ENCODE measurements around the gene KPNA6. TPM values are rescaled to one million over a fixed set of nuclear protein-coding genes. Genes with fewer than 3 reads are reported as not detected.

KPNA6 gene
- total RNA-seq, 1 experiment from 2014 or later = 86.9 TPM

DNA sequence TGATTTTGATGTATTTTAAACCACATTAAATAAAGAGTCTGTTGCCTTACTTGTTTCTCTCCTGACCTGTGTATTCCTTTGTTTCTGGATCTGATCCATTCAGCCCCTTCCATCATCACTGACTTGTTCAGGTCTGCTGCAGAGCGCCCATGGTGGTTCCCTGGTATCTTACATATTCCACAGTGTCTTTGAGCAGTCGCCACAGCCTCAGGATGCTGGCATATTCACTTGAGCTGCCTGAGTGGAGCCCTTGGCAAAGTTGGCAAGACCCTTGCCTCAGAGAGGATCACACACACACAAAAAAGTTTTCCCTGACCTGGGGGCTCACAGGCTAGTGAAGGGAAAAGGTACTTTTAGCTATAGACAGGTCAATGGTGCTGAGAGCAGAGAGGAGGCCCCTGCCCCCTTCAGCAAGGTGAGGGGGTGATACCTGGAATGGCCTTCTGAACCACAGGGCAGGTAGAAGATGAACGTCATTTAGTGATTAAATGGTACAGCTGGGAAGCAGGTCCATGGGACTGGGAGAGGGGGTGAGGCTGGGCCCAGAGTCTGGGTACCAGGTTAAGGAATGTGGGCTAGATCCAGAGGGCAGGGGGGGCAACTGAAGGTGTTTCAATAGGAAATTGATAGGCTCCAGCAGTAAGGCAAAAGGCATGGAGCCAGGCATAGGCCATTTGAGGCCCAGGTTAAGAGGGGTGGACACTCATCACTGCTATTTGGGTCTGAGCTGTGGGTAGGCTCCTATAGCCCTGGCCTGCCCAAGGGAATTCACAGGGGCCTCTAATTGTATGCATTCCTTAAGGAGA is 90.6 kb downstream of the KPNA6 start:
- intact Hi-C loops (cut with micrococcal nuclease) = no loop called here
- H3K27me3 Mint-ChIP-seq (ENCODE audit: insufficient read depth, unreplicated experiment) = no peaks in the 10 kb centered on the region
- H3K27ac Mint-ChIP-seq (ENCODE audit: low read depth, unreplicated experiment) = no peak overlapping the region
- H3K36me3 Mint-ChIP-seq (ENCODE audit: insufficient read depth, unreplicated experiment) = peaks cover 42% of the 10 kb centered on the region
- BruUV-seq (replicated peaks) = no TSS peak
- no peaks in the 10 kb centered on the region for H3K9me3 Mint-ChIP-seq (ENCODE audit: unreplicated experiment)
- no peak for DNase-seq (ENCODE audit: unreplicated experiment)
- POLR2A ChIA-PET = interaction anchor here (0.6 to 2.9 kb wide), 5 partner anchors 8 to 91 kb away, joined by 3 to 13 read pairs (median 9); partner anchors contain the start of genes IQCC, KPNA6 and TXLNA
- CTCF ChIA-PET = interaction anchor here (0.6 to 3.3 kb wide), 3 partner anchors 8 to 56 kb away, joined by 3 to 11 read pairs (median 3); no protein-coding TSS in a partner anchor
- no peak overlapping the region for H3K4me3 Mint-ChIP-seq (ENCODE audit: unreplicated experiment)
- peaks cover 12% of the 10 kb centered on the region for H3K4me1 Mint-ChIP-seq (ENCODE audit: insufficient read depth, unreplicated experiment)
- TF ChIP-seq, protein P1, sequence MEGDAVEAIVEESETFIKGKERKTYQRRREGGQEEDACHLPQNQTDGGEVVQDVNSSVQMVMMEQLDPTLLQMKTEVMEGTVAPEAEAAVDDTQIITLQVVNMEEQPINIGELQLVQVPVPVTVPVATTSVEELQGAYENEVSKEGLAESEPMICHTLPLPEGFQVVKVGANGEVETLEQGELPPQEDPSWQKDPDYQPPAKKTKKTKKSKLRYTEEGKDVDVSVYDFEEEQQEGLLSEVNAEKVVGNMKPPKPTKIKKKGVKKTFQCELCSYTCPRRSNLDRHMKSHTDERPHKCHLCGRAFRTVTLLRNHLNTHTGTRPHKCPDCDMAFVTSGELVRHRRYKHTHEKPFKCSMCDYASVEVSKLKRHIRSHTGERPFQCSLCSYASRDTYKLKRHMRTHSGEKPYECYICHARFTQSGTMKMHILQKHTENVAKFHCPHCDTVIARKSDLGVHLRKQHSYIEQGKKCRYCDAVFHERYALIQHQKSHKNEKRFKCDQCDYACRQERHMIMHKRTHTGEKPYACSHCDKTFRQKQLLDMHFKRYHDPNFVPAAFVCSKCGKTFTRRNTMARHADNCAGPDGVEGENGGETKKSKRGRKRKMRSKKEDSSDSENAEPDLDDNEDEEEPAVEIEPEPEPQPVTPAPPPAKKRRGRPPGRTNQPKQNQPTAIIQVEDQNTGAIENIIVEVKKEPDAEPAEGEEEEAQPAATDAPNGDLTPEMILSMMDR (IDR thresholded peaks at IDR 0.05; ENCODE audit: unreplicated experiment) = no peak

DNA sequence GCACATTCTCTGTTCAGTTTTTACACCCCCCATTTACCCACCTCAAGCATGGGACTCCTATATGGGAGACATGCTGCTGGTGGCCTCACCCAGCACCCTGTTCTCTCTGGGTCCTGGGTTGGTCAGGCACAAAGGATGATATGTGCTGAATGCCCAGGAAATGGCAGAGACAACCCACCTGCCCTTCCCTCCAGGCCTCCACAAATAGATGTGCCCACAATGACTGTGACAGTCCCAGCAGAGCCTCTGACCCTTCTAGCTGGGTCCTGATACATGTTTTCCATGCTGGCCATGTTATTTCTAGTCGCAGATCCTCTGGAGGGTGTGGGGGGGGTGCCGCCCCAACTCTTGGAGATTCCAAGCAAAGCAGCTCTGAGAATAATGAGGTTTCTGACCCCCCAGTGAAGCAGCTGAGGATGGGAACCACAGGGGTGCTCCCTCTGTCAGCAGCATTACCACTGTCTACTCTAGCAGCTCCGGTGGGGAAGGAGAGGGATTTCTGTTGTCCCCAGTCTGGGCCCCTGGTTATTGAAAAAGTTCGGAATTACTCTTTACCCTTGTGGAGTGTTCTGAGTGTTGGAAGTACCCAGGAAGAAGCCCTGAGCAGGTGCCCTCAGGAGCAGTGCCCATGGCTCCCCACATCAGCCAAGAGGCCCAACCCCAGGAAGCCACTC is 91.3 kb downstream of the KPNA6 start:
- Mint-ChIP-seq H3K27me3 (ENCODE audit: insufficient read depth, unreplicated experiment) (no peaks in the 10 kb centered on the region), H3K36me3 (ENCODE audit: insufficient read depth, unreplicated experiment) (peaks cover 39% of the 10 kb centered on the region), H3K27ac (ENCODE audit: low read depth, unreplicated experiment) (no peak overlapping the region), H3K9me3 (ENCODE audit: unreplicated experiment) (no peaks in the 10 kb centered on the region), H3K4me3 (ENCODE audit: unreplicated experiment) (peak overlapping the region; percentile 71), H3K4me1 (ENCODE audit: insufficient read depth, unreplicated experiment) (peaks cover 12% of the 10 kb centered on the region)
- DNase-seq (ENCODE audit: unreplicated experiment) = no peak
- TF ChIP-seq, protein P1 (IDR thresholded peaks at IDR 0.05; ENCODE audit: unreplicated experiment) = no peak
- BruUV-seq (replicated peaks) = no TSS peak
- intact Hi-C loops (cut with micrococcal nuclease) = no loop called here
- CTCF ChIA-PET = interaction anchor here (3.3 kb wide), 1 partner anchor 16 kb away, joined by 11 read pairs; no protein-coding TSS in a partner anchor
- POLR2A ChIA-PET = interaction anchor here (0.6 to 2.5 kb wide), 2 partner anchors 18 to 90 kb away, joined by 3 to 9 read pairs; no protein-coding TSS in a partner anchor

GRCh38 chr1:32199717-32200072 is 91.8 kb downstream of the KPNA6 start:
- POLR2A ChIA-PET = interaction anchor here (2.5 kb wide), 1 partner anchor 18 kb away, joined by 9 read pairs; no protein-coding TSS in a partner anchor
- H3K27me3 Mint-ChIP-seq (ENCODE audit: insufficient read depth, unreplicated experiment) = no peaks in the 10 kb centered on the region
- H3K4me1 Mint-ChIP-seq (ENCODE audit: insufficient read depth, unreplicated experiment) = peaks cover 12% of the 10 kb centered on the region
- peaks cover 36% of the 10 kb centered on the region for H3K36me3 Mint-ChIP-seq (ENCODE audit: insufficient read depth, unreplicated experiment)
- TF ChIP-seq, protein P1 (IDR thresholded peaks at IDR 0.05; ENCODE audit: unreplicated experiment) = no peak
- H3K9me3 Mint-ChIP-seq (ENCODE audit: unreplicated experiment) = no peaks in the 10 kb centered on the region
- BruUV-seq (replicated peaks) = no TSS peak
- peak overlapping the region; percentile 27 for H3K27ac Mint-ChIP-seq (ENCODE audit: low read depth, unreplicated experiment)
- DNase-seq (ENCODE audit: unreplicated experiment) = no peak
- CTCF ChIA-PET = interaction anchor here (1.5 kb wide), 1 partner anchor 15 kb away, joined by 4 read pairs; no protein-coding TSS in a partner anchor
- intact Hi-C loops (cut with micrococcal nuclease) = no loop called here
- H3K4me3 Mint-ChIP-seq (ENCODE audit: unreplicated experiment) = peak overlapping the region; percentile 71
